ENCODE measurements around the gene GLCE. TPM values are rescaled to one million over a fixed set of nuclear protein-coding genes. Genes with fewer than 3 reads are reported as not detected.

GLCE gene
- total and polyA plus RNA-seq, 7 donors: 10.3 to 24.6 (median 13.9) TPM

DNA sequence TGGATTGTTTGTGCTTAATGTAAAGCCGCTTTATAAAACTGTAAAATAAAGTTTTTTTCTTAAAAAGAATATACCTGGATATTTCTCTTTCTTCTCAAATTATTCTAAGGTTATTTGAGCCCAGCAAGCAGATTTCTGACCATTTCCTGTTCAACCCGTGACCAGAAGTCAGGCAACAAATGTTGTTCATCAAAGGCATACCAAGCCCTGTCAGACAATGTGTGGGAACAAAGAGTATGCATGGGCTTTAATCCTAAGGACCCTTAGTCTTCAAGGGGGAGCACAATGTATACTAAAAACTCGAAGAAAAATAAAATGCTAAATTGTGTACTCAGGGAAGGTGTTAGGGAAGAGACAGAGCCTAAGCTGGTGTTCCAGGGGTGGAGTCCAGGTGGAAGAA is 111.7 kb downstream of the GLCE start:
- Histone ChIP-seq H3K36me3 (no peaks in the 10 kb centered on the region), H3K4me1 (no peaks in the 10 kb centered on the region), H3K27me3 (no peaks in the 10 kb centered on the region), H3K27ac (no peak overlapping the region), H3K4me3 (no peak overlapping the region), H3K9me3 (no peaks in the 10 kb centered on the region)
- TF ChIP-seq POLR2A (IDR thresholded peaks at IDR 0.05): no peak
- TF ChIP-seq, protein P1, sequence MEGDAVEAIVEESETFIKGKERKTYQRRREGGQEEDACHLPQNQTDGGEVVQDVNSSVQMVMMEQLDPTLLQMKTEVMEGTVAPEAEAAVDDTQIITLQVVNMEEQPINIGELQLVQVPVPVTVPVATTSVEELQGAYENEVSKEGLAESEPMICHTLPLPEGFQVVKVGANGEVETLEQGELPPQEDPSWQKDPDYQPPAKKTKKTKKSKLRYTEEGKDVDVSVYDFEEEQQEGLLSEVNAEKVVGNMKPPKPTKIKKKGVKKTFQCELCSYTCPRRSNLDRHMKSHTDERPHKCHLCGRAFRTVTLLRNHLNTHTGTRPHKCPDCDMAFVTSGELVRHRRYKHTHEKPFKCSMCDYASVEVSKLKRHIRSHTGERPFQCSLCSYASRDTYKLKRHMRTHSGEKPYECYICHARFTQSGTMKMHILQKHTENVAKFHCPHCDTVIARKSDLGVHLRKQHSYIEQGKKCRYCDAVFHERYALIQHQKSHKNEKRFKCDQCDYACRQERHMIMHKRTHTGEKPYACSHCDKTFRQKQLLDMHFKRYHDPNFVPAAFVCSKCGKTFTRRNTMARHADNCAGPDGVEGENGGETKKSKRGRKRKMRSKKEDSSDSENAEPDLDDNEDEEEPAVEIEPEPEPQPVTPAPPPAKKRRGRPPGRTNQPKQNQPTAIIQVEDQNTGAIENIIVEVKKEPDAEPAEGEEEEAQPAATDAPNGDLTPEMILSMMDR (IDR thresholded peaks at IDR 0.05): no peak
- TF ChIP-seq EP300 (IDR thresholded peaks at IDR 0.05): no peak
- no peak for TF ChIP-seq POLR2AphosphoS5 (IDR thresholded peaks at IDR 0.05)
- no peak for DNase-seq
- 72 to 79% methylated on average over 3 of the region's 3 CpGs for WGBS, 2 donors
- intact Hi-C loops (cut with DNase I): no loop called here

DNA sequence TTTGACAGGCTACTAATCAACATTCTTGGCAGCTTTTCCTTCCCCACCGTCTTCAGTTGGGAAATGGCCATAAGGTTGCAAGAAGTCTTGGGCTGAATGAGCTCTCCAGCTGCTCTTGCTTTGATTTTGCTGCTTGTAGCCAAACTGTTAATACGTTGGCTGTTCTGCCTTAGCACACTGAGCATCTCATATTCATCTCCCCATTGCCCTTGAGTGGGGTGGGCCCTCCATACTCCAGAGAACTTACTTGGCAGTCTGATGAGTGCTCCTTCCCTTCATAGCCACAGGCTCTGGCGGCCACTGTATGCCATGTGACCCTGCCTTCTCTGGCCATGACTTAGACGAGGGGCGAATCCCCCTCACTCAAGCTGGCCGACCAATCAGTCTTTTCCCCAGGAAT is 112.5 kb downstream of the GLCE start:
- intact Hi-C loops (cut with DNase I): no loop called here
- H3K4me3 ChIP-seq: no peak overlapping the region
- H3K27ac ChIP-seq: no peak overlapping the region
- no peaks in the 10 kb centered on the region for H3K27me3 ChIP-seq
- no peaks in the 10 kb centered on the region for H3K36me3 ChIP-seq
- H3K9me3 ChIP-seq: no peaks in the 10 kb centered on the region
- H3K4me1 ChIP-seq: no peaks in the 10 kb centered on the region
- no peak for DNase-seq
- TF ChIP-seq, protein P1 (IDR thresholded peaks at IDR 0.05): no peak
- TF ChIP-seq POLR2A (IDR thresholded peaks at IDR 0.05) (no peak), EP300 (IDR thresholded peaks at IDR 0.05) (no peak)
- WGBS, 2 donors: 84 to 87% methylated on average over 6 of the region's 6 CpGs

DNA sequence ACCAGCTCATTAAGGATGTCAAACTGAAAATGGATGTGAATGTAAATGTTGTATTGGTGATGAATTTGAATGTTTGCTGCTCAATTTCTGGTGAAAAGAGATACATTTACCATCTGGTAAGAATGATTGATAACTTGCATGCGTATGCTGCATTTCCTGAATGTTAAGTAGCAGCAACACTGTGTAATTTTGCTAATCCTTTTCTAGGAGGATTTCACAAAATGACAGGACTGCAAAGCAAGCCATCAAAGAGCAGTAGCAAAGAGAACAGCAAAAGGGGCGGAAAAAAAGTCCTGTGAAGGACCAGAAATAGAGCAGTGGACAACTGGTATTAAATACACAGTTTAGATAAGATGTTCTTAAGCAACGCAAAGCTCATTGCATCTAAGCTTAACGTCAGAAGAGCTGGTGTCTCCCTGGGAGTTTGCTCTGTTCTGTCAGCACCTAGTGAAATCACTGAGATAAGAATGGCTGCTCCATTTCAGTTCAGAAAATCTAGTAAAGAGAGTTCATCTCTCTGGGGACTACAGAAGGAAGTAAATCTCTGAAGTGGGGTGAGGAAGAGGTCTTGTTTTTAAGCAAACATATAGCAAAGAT is 114.7 kb downstream of the GLCE start:
- no peaks in the 10 kb centered on the region for H3K4me1 ChIP-seq
- TF ChIP-seq, protein P1 (IDR thresholded peaks at IDR 0.05): no peak
- TF ChIP-seq EP300 (IDR thresholded peaks at IDR 0.05): no peak
- TF ChIP-seq POLR2A (IDR thresholded peaks at IDR 0.05): no peak
- H3K27me3 ChIP-seq: peaks cover 0 to 4% (median 0%) of the 10 kb centered on the region in 3 donors
- no peak overlapping the region for H3K27ac ChIP-seq
- H3K36me3 ChIP-seq: no peaks in the 10 kb centered on the region
- no peak for DNase-seq
- H3K4me3 ChIP-seq: no peak overlapping the region
- no peaks in the 10 kb centered on the region for H3K9me3 ChIP-seq
- intact Hi-C loops (cut with DNase I): no loop called here
- 76 to 78% methylated on average over 4 of the region's 4 CpGs for WGBS, 2 donors

DNA sequence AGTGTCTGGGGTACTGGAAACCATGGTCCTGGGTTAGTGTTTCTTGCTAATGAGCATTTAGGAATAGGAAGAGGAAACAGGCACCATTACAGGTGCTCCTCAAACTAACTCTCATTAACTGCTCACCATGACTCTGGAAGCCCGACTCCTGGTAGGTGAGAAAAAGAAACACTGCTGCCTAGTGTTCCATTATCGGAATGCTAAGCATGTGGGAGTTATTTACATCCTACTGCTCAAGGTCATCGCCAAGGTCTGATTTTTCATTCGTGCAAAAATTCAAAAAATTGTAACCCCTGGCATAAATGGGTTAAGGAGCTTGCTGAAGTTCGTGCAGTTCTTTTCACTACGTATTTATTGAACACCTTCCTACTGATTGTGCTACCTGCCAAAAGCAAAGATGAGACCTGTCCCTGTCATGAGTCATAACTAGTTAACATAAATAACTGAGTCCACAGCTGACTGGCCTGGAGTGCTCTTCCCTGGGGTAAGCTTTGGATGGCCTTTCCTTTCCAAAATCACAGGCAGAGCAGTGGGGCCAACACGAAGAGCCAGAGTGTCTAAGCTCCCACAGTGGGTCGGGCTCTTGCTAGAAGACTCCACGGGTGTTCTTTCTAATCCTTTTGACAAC is 115.6 kb downstream of the GLCE start:
- Histone ChIP-seq H3K36me3 (no peaks in the 10 kb centered on the region), H3K27ac (no peak overlapping the region), H3K4me1 (no peaks in the 10 kb centered on the region), H3K9me3 (no peaks in the 10 kb centered on the region), H3K4me3 (no peak overlapping the region), H3K27me3 (peaks cover 0 to 4% (median 0%) of the 10 kb centered on the region in 3 donors)
- DNase-seq: no peak
- 78 to 79% methylated on average over 9 of the region's 9 CpGs for WGBS, 2 donors
- no peak for TF ChIP-seq EP300 (IDR thresholded peaks at IDR 0.05)
- TF ChIP-seq POLR2A (IDR thresholded peaks at IDR 0.05): no peak
- TF ChIP-seq, protein P1 (IDR thresholded peaks at IDR 0.05): no peak
- TF ChIP-seq POLR2AphosphoS5 (IDR thresholded peaks at IDR 0.05): no peak
- intact Hi-C loops (cut with DNase I): no loop called here

DNA sequence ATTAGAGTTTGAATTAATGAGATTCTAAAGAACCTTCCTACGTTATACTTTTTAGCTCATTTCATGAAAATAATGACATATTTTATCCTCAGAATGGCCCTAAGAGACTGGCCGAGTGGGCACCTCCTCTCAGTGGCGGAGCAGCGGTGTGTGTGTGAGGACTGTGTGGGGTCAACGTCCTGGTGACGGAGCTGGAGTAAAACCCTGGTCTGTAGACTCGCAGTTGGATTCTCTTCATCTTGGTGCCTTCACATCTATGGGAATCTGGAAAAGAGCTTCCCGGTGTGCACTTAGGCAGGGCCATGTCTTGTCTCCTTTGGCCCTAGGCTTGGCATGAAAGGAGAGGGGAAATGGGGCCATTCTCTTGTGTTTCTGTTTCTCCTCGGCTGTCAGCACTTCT is 116.9 kb downstream of the GLCE start:
- intact Hi-C loops (cut with DNase I): no loop called here
- H3K4me1 ChIP-seq: no peaks in the 10 kb centered on the region

More for the DNA sequence above, 116.9 kb downstream of the GLCE start:
- Histone ChIP-seq H3K9me3 (no peaks in the 10 kb centered on the region), H3K36me3 (no peaks in the 10 kb centered on the region), H3K4me3 (no peak overlapping the region), H3K27ac (no peak overlapping the region), H3K27me3 (peaks cover 0 to 4% (median 0%) of the 10 kb centered on the region in 3 donors)
- no peak for TF ChIP-seq POLR2AphosphoS5 (IDR thresholded peaks at IDR 0.05)
- TF ChIP-seq, protein P1 (IDR thresholded peaks at IDR 0.05): no peak
- no peak for TF ChIP-seq EP300 (IDR thresholded peaks at IDR 0.05)
- no peak for TF ChIP-seq POLR2A (IDR thresholded peaks at IDR 0.05)
- WGBS, 2 donors: 88 to 93% methylated on average over 9 of the region's 9 CpGs
- no peak for DNase-seq
